ENCODE results near the gene TCP10L.

DNA sequence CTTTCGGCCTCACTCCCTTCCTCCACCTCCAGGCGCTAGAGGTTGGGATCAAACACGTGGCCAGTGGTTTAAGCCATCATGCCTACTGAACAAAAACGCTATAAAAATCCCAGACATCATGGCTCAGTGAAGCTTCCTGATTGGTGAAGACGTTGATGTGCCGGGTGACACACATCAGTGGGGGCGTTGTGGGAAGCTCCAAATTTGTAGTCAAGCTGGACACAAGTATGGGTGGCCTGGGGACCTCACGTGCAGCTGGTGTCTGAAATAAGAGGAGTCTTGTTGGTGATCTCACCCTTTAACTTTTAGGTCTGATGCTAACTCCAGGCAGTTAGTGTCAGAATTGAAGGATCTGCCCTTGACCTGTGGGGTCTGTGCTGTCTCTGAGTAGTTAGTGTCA, 20.1 kb upstream of the TCP10L start:
- TF ChIP-seq CTCF (conservative IDR thresholded peaks at IDR 0.05), result no peak
- no peak for TF ChIP-seq ZFX (IDR thresholded peaks at IDR 0.05)
